HepG2 (cell line): ENCODE results near the gene EFEMP2. TPM values are rescaled to one million over a fixed set of nuclear protein-coding genes. Genes with fewer than 3 reads are reported as not detected.

Experiments used
- AGO2 ChIP-seq: fragments of 200-400 bp; formaldehyde crosslinking; optimal IDR thresholded peaks from 2 replicates; pipeline ENCODE3; 2017; ENCODE audit warnings: mild to moderate bottlenecking, low read depth, low read length, moderate library complexity
- DPF2 ChIP-seq: sonication (generic); formaldehyde crosslinking; IDR thresholded peaks from 2 replicates; pipeline ENCODE4 v1.4.0; 2020; ENCODE audit warnings: mild to moderate bottlenecking, low read depth, missing genetic modification reagents, borderline replicate concordance
- FOSL1 ChIP-seq: sonication (generic); formaldehyde crosslinking; IDR thresholded peaks from 2 replicates; pipeline ENCODE4 v1.9.0; 2021; ENCODE audit warnings: missing genetic modification reagents, borderline replicate concordance
- FOXO4 ChIP-seq: sonication (generic); formaldehyde crosslinking; conservative IDR thresholded peaks from 2 replicates; pipeline ENCODE4 v1.8.1; 2023; ENCODE audit warnings: missing genetic modification reagents
- GATA4 ChIP-seq: sonication (generic); IDR thresholded peaks from 2 replicates; pipeline ENCODE4 v1.6.1; 2016; ENCODE audit warnings: antibody characterized with exemption, low read depth, borderline replicate concordance
- GFI1 ChIP-seq: sonication (generic); formaldehyde crosslinking; IDR thresholded peaks from 2 replicates; pipeline ENCODE4 v1.5.0; 2020; ENCODE audit warnings: missing genetic modification reagents, mild to moderate bottlenecking, borderline replicate concordance
- KAT2B ChIP-seq: fragments of 150-350 bp; IDR thresholded peaks from 2 replicates; pipeline ENCODE4 v1.6.1; 2014; ENCODE audit warnings: low read depth, low read length, borderline replicate concordance
- PAWR ChIP-seq: sonication (generic); formaldehyde crosslinking; IDR thresholded peaks from 2 replicates; pipeline ENCODE4 v1.4.0; 2020; ENCODE audit warnings: missing genetic modification reagents, mild to moderate bottlenecking, borderline replicate concordance
- REST ChIP-seq, 2 experiments: IDR thresholded peaks; 2 replicates each; pipeline ENCODE4 v1.6.1; 2011 to 2012; ENCODE audit warnings: low read length in 2 of 2, borderline replicate concordance in 1 of 2, low read depth in 1 of 2, mild to moderate bottlenecking in 1 of 2, moderate library complexity in 1 of 2
- SPEN ChIP-seq: sonication (generic); formaldehyde crosslinking; IDR thresholded peaks from 2 replicates; pipeline ENCODE4 v1.5.1; 2020; ENCODE audit warnings: low read depth, mild to moderate bottlenecking, missing genetic modification reagents
- SSRP1 ChIP-seq: IDR thresholded peaks from 2 replicates; pipeline ENCODE4 v1.6.1; 2016; ENCODE audit warnings: control low read depth
- THYN1 ChIP-seq: sonication (generic); formaldehyde crosslinking; IDR thresholded peaks from 2 replicates; pipeline ENCODE4 v1.8.1; 2023; ENCODE audit warnings: low read depth, mild to moderate bottlenecking, moderate library complexity, missing genetic modification reagents, borderline replicate concordance
- ZBTB4 ChIP-seq: sonication (generic); formaldehyde crosslinking; IDR thresholded peaks from 2 replicates; pipeline ENCODE4 v1.4.0; 2020; ENCODE audit warnings: missing genetic modification reagents, mild to moderate bottlenecking, borderline replicate concordance
- ZBTB42 ChIP-seq: sonication (generic); formaldehyde crosslinking; IDR thresholded peaks from 2 replicates; pipeline ENCODE4 v1.5.0; 2020; ENCODE audit warnings: mild to moderate bottlenecking, missing genetic modification reagents
- ZEB1 ChIP-seq: IDR thresholded peaks from 2 replicates; pipeline ENCODE4 v1.6.1; 2012; ENCODE audit warnings: mild to moderate bottlenecking, low read depth, inconsistent platforms; ENCODE audit not compliant: insufficient replicate concordance
- ZFP91 ChIP-seq: sonication (generic); formaldehyde crosslinking; IDR thresholded peaks from 2 replicates; pipeline ENCODE4 v1.9.0; 2022; ENCODE audit warnings: missing genetic modification reagents, mild to moderate bottlenecking, borderline replicate concordance
- ZMYM2 ChIP-seq: sonication (generic); formaldehyde crosslinking; IDR thresholded peaks from 2 replicates; pipeline ENCODE4 v1.8.0; 2022; ENCODE audit warnings: mild to moderate bottlenecking, missing genetic modification reagents
- ZNF124 ChIP-seq: sonication (generic); formaldehyde crosslinking; IDR thresholded peaks from 2 replicates; pipeline ENCODE4 v1.4.0; 2020; ENCODE audit warnings: missing genetic modification reagents
- ZNF253 ChIP-seq: sonication (generic); formaldehyde crosslinking; IDR thresholded peaks from 2 replicates; pipeline ENCODE4 v1.8.0; 2022; ENCODE audit warnings: mild to moderate bottlenecking, missing genetic modification reagents, borderline replicate concordance
- ZNF337 ChIP-seq: sonication (generic); formaldehyde crosslinking; IDR thresholded peaks from 2 replicates; pipeline ENCODE4 v1.5.1; 2020; ENCODE audit warnings: missing genetic modification reagents, low read depth, mild to moderate bottlenecking, borderline replicate concordance
- ZNF672 ChIP-seq: sonication (generic); formaldehyde crosslinking; IDR thresholded peaks from 2 replicates; pipeline ENCODE4 v1.8.1; 2022; ENCODE audit warnings: missing genetic modification reagents
- polyA plus RNA-seq, 8 experiments: library from polyadenylated mRNA; depleted of rRNA in 3 of 8; stranded (reverse) in 7 of 8; unstranded in 1 of 8; fragments of >200 nt; fragmentation: Illumina TruSeq in 4 of 8; extraction: Trizol in 4 of 8; gene quantifications; 2 replicates each; pipeline versions ENCODE4 v1.2.1 to v1.2.3, GENCODE V29; 2011 to 2016; ENCODE audit warnings: low read depth in 4 of 8, missing spikeins in 1 of 8, mixed read lengths in 1 of 8; ENCODE audit not compliant: insufficient read depth in 1 of 8
- total RNA-seq, 5 experiments: library from RNA; depleted of rRNA; stranded (reverse); fragments of >200 nt; fragmentation: Illumina TruSeq; extraction: Trizol; gene quantifications; 2 replicates each; pipeline ENCODE4 v1.2.3, GENCODE V29; 2016; ENCODE audit warnings: low read depth in 1 of 5

EFEMP2 gene
- total and polyA plus RNA-seq, 2 of the 13 experiments (the other 11 are each of a cell fraction or from before 2014, with no cell fraction given) = 7.4 to 29.7 TPM

GRCh38 chr11:65915821-65916251 lies 43.2 kb upstream of the EFEMP2 start (continued):
- no peak for TF ChIP-seq ZBTB4
- TF ChIP-seq ZBTB42 (CRISPR knock-in tag) = no peak
- TF ChIP-seq GATA4 = no peak
- no peak; the same call in 1 of the 2 replicates for TF ChIP-seq SSRP1 (CRISPR knock-in tag)
- TF ChIP-seq GFI1 = no peak
- TF ChIP-seq ZNF672 (CRISPR knock-in tag) = no peak
- TF ChIP-seq PAWR (CRISPR knock-in tag) = no peak
- no peak for TF ChIP-seq ZNF337 (CRISPR knock-in tag)
- no peak for TF ChIP-seq DPF2
- no peak for TF ChIP-seq FOSL1 (CRISPR knock-in tag)
- no peak for TF ChIP-seq KAT2B
- no peak for TF ChIP-seq FOXO4 (CRISPR knock-in tag)
- TF ChIP-seq ZEB1 = no peak
- TF ChIP-seq THYN1 (CRISPR knock-in tag) = no peak
- no peak for TF ChIP-seq SPEN (CRISPR knock-in tag)
- TF ChIP-seq ZNF253 (CRISPR knock-in tag) = no peak
- TF ChIP-seq ZFP91 (CRISPR knock-in tag) = no peak
- TF ChIP-seq ZNF124 = no peak
- TF ChIP-seq ZMYM2 (CRISPR knock-in tag) = no peak
- TF ChIP-seq AGO2 = peak; percentile 93
- TF ChIP-seq REST (IDR thresholded peaks at IDR 0.05; ENCODE audit: borderline replicate concordance in 1 of 2, low read depth in 1 of 2, low read length in 2 of 2) = no peak
